ENCODE results near the gene LHX6.
A peak's percentile ranks its signal among the peaks of the same experiment; 100 is the strongest.

Gene LHX6

DNA sequence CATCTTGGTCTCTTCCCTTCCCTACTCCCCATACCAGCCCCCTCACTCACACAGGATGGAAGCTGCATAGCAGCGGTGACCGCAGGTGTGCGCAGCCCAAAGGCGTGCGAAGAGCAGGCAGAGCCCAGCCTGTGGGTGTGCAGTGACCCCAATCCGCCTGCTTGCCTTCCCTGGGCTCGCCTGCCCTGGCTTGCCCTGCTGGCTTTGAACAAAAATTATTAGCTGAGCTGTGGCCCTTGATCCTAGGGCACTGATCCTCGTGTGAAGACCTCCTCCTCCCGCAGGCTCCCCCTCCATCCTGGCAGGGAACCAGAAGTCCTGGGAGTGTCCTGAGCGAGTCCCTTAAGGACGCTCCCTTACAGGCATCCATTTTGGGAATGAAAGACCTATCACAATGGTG lies 37.2 kb downstream of the LHX6 start:
- DNase-seq (ENCODE audit: low spot score), result no peak

DNA sequence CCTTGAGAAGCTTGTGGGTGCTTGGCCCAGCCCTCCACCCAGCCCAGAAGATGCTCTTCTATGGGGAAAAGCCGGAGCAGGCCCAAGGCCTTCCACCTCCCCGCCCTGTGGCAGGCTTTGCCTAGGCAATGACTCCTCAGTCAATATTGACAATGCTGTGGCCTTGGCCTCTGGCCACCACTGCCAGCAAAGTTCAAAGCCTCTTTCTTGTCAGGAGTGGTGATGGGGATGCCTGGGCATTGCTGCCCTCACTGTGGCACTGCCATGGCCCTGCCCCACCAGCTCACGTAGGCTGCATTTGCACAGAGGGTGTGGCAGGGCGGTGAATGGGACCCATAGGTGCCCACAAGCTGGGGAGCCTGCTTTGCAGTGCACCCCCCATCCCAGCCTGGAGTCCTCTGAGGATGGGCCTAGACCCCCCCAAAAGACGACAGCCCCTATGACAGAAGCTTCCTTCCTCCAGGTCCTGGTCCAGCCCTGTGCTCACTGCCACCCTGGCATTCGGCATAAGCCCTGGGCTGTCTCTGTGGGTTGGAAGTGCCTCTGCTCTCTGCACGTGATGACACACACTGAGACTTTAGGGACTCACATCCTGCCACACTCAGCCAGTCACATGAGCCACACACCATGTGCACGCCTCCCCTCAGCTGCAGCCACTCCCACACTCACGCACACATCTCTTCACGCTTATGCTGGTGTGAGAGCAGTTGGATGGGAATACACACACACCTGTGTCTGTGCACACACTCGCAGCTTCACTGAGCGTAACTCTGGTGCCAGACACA lies 38.0 kb downstream of the LHX6 start:
- DNase-seq (ENCODE audit: low spot score), result no peak

DNA sequence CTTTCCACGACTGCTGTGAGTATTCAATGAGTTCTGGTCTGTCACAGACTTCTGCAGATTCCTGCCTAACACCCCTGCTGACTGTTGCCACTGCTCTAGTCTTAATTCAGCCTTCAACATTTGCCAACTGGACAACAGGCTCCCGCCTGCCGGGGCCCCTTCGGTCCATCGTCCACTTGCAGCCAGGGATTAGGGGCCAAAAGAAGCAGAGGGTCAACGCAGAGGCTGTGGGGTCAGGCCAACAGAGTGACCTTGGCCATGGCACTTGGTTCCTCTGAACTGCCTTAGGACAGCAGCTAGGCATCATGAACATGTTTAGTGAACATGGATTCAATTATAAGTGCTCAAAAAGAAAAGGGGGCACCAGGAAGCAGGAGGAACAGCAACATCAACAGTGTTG lies 40.4 kb downstream of the LHX6 start:
- DNase-seq (ENCODE audit: low spot score), result no peak

DNA sequence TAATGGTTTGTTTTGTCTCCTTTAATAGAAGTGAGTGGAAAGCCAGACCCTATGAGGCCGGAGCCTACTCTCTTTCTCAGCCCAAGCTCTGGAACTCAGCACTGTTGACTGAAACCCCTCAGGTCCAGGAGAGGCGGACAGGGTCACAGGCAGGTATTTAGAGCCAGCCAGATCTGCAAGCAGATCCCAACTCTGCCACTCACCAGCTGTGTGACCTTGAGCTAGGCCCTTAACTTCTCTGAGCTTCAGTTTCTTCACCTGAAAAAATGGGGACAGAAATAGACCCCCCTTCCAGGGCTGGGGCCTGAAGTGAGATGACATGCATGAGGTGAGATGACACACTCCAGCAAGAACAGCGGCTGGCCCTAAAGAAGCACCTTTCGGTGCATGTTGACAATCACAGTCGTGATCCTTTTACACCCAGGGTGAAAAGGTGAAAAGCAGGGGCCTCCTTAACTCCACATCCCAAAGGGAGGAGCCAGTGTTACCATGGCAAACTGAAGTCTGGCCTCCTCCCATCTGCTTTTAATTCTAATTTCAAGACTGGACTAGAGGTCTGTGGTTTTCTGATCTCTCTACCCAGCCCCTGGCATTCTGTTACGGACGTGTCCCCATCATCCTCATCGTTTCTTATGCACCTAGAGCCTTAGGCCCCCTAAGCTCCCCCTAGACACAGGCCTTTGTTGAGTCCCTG lies 41.8 kb downstream of the LHX6 start:
- no peak for DNase-seq (ENCODE audit: low spot score)

DNA sequence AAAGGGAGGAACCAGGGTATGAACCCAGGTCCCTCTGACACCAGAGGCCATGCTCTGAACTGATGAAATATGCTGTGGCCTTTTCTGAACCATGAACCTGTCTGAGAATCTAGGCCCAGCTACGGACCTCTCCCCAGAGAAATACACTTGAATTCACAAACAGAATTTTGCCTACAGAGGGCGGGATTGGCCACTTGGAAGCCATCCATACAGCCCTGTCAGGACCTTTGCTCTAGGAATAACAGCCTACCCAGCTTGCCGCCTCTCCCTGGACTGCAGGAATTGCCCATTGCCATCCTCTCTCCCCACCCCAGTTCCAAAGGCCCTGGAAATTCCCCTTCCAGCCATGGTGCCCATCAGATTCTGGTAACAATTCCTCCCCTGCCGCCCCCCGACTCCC lies 42.5 kb downstream of the LHX6 start:
- DNase-seq (ENCODE audit: low spot score), result no peak

DNA sequence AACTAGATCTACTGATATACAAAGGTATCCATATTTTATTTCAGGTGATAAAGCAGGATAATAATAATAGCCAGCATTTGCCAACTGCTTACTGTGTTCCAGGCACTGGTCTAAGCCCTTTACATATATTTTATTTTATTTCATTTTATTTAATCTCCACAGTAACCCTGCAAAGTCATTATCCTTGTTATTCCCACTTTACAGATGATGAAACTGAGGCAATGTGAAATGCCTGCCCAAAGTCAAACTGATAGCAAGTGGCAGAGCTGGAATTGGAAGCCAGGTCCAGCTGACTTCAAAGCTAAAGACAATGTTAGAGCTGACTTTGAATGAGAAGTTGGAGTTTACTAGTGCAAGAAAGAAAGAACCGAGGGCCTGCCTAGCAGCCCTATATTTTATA lies 44.2 kb downstream of the LHX6 start:
- DNase-seq (ENCODE audit: low spot score), result no peak

DNA sequence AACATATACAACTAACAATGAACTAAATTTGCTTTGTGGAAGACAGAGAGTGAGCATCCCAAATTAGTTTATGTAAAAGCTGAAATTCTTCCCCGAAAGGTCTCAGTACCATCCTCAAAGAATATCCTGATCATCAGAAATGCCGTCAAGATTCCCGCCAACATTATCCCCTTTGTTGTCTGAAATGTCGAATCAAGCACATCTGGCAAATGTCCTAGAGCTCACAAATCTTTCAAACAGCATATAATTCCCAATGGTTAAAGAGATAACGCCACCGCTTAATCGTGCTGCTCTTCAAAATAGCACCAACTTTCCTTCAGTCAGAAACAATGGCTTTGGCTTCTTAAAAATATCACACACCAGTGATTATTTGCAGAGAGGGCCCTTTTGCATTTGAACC lies 45.3 kb downstream of the LHX6 start:
- DNase-seq (ENCODE audit: low spot score), result no peak

DNA sequence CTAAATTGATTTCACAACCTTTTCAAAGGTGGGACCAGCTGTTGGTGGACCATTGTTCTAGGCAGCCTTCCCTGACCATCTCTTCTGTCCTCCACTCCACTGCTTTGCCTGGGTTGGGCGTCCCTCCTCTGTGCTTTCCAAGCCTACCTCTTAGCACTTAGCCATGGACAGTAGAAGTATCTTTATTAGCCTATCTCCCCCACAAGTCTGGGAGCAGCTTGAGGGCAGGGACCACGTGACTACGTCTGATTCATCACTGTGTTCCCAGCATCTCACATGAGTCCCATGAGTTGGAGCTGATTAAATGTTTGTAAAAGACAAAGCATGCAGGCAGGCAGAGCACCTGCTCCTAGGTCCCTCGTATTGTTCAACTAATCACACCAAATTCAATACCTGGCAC lies 48.1 kb downstream of the LHX6 start:
- no peak for DNase-seq (ENCODE audit: low spot score)

DNA sequence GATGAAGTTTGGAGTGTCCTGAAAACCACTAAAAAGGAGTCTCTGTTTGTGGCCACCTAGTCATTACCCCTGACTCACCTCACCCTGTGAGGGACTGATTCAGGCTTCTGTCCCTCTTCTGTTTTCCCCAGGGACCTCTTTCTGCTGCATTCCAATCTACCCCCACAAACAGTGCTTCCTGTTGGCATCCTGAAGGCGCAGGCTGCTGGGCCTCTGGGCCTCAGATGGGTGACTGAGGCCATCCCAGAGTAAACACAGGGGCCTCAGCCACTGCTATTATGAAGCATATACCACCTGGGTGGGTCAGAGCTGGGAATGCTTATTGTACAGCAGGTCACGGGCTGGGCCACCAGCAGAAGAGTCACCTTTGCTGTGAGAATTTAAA lies 49.1 kb downstream of the LHX6 start:
- no peak for DNase-seq (ENCODE audit: low spot score)

DNA sequence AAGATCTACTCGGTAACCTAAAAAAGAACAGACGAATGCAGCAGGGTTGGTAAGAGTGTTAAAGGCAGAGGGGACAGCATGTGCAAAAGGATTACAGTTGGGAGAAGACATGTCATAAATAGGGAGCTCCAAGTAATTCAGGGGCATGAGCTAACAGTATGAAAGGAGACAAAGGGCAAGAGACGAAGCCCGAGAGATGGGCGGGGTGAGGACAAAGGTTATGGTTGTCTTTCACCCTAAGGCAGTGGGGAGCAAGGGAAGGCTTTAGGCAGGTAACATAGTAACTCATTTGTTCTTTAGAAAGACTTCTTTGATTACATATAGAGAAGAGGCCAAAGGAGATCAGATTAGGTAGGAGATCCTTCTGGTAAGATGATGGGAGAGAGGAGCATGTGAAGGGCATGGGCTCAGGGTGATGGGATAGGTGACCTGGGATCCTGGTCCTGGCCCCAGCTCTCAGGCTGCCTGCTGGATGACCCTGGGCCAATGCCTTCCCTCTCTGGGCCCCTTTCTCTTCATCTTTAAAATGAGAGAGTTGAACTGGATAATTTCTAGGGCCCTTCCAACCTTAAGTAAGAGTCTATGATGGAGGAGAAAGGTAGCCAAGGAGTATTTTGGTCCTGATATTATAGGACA lies 49.6 kb downstream of the LHX6 start:
- DNase-seq (ENCODE audit: low spot score), result no peak

DNA sequence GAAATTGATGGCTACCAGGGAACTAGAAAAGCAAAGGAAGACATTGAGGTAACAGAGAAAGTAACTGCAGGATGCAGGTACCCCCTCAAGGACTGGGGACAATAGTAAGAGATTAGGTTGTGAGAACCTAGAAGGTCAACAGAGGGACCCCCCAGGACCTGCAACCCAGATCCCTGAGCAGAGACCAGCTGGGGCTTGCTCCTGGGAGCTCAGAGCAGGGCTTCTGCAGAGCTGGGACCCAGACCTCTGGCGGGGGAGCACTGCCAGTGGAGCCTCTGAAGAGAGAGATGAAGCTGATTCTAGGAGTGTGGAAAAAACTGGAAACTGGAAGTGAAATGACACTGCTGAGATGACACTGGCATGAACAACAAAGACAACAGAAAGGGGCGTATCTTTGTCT lies 51.8 kb downstream of the LHX6 start:
- DNase-seq (ENCODE audit: low spot score), result no peak

DNA sequence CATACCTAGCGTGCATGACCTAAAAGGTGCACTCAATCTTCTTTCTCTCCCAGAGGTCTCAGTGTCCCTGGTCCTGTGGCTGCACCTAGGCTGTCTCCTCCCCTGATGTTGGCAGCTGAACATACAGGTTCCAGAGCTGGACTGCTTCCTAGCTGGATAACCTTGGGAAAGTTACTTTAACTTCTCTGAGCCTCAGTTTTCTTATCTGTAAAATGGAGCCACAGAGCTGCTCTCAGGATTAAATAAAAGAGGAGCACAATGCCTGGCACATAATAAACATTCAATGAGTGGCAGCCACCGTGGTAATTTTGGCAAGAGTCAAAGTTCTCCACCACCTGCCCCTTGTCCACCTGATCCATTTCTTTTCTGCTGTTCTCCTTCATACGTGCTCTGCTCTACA lies 55.1 kb downstream of the LHX6 start:
- DNase-seq (ENCODE audit: low spot score), result no peak

DNA sequence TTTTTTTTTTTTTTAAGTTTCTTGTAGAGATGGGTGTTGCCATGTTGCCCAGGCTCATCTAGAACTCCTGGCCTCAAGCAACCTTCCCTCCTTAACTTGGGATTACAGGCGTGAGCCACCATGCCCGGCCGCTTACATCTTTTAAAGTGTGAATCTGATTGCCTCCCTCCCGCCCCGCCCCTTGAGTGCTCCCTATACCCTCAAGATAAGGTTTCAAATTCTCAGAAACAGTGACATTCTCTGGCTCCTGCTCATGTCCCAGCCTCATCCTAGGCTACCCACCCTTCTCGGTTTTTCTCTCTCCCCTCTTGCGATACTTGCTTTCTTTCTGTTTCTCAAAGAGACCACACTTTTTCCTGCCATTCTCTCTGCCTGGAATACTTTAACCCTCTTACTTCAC lies 56.6 kb downstream of the LHX6 start:
- no peak for DNase-seq (ENCODE audit: low spot score)

DNA sequence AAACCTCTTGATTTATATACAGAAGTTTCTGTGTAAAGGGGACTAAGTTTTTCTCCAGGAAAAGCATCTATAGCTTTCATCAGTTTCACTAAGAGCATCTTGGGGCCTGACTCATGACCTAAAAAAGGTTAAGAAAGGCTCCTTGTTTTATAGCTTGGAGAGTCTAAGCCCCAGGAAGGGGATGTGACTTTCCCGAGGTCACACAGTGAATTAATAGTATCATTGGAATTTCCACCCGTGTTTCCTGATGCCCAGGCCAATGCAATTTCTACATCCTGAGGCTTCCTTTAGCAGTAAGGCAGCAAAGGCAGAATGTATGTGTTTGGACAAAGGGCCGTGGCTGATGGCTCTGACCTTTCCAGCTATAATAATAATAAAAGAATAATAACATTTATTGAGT lies 60.4 kb downstream of the LHX6 start:
- no peak for DNase-seq (ENCODE audit: low spot score)

DNA sequence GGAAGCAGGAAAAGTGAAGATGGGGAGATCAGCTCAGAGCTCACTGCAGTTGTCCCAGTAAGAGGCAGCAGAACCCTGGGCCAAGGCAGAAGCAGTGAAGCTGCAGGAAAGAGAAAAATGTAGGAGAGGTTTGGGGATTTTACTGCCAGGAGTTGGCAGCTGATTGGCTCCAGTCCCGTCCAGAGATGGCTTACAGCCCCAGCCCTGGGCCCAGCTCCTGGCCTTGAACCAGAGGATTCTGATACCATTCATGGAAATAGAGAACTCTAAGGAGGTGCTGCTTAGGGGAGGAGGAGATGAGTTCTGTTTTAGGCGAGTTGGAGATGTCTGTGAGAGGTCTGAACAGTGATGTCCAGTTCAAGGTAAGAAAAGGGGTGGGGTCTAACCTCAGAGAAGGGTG lies 64.5 kb downstream of the LHX6 start:
- DNase-seq (ENCODE audit: low spot score), result no peak

DNA sequence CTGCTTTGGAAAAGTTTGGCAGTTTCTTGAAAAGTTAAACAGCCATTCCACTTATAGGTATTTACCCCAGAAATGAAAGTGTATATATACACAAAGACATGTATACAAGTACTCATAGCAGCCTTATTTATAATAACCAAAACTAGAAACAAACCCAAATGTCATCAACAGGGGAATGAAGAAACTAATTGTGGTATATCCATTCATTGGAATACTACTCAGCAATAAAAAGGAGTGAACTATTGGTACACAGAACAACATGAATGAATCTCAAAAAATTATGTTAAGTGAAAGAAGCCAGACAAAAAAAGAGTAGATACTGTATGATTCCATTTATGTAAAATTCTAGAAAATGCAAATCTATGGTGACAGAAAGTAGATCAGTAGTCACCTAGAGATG lies 66.3 kb downstream of the LHX6 start:
- DNase-seq (ENCODE audit: low spot score), result no peak

DNA sequence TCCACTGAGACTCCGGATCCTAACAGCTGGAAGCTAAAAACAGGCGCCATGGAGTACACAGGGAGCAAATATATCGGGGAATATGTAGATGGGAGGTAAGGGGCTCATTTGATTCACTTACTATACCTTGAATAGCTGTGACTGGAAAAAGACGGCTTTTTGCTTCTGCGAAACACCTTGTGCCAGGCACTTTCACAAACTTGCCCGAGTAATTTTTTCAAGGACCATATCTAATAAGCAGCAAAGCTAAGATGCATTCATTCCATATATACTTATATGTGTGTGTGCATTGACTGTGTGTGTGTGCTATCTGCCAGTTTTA lies 68.9 kb downstream of the LHX6 start:
- no peak for DNase-seq (ENCODE audit: low spot score)

DNA sequence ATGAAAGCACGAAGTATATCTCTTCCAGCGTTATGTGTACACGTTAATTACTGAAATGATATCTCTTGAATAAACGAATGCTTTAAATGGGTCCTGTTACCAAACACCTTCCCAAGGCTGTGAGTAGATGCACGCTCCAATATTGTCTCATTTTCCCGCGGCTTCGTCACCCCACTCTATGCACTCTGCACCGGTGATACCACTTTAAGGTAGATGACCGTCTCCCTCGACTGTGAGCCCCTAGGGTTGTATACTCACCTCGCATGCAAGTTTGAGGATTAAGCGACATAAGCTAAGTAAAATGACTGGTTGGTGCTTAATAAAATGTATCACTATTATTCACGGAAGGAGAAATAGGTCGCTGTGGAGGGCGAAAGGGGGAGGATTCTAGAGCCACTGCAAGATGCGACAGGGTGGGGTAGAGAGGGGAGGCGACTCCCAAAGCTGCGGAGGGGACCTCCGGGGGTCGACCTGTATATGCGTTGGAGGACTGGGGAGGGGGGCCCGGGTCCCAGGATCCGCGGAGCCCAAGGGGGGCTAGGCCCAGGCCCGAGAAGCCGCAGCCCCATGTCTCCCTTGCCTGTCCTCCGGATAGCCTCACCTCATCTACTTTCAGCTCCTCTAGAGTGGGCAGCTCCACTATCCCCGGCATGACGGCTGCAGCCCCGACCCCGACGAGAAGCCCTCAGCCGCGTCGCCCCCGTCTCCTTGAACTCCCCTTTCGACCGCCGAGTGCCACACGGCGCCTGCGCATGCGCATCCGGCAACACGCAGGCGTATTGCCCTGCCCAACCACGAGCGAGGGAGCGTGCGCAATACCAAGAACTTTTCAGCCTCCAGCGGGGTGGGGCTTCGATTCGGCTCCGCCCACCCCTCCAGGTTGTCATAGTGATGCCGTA lies 69.5 kb downstream of the LHX6 start, which contains the start of the genes MORN5 and NDUFA8:
Gene MORN5, plus strand, starts transcription at position 883 of the 899 bp plus-strand sequence. CDS start 65 bp downstream, outside the sequence.
Gene NDUFA8, minus strand, starts transcription at position 754 of the 899 bp plus-strand sequence. Its CDS starts 102 bp downstream, at position 652.
- DNase-seq (ENCODE audit: low spot score), result peak; percentile 98

DNA sequence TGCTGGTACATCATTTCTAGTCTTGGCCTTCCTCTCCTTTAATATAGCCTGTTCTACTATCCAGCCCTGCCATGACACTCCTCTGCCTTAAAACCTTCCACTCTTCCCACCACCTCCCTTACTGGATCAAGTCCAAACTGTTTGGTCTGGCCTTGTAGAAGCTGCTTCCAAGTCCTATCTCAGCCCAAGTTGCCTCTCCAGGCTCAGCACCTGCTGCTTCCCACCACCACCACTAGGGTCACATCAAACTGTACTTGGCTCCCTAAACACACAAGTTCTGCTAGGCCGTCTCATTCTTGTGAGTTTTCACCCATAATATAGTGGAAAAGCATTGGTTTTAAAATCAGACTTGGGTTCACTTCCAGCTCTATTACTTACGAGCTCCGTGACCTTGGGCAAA lies 70.6 kb downstream of the LHX6 start:
- peak; percentile 78 for DNase-seq (ENCODE audit: low spot score)

DNA sequence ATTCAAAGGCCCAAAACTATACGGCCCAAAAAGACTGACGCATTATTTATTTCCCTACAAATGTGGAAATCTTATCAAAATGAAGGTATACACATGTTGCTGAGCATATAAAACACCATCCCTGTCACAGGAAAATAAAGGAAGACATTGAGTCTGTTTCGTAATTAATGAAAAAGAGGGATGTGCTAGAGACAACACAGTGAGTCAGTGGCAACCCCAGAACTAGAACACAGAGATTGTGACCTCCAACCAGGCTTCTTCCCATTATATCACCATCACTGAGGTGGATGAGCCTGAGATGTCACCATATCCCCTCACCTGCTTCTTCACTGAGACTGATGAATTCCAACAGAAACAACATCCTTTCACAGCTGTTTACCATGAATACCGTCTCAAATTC lies 73.0 kb downstream of the LHX6 start:
- DNase-seq (ENCODE audit: low spot score), result no peak
